Measurements from ENCODE around the gene NDE1.
"Not testable (repeated sequence)": the region's sequence is repeated elsewhere in the genome, so short reads cannot be mapped to it uniquely, and the experiment has no call there.

- TF ChIP-seq CTCF, POLR2A (IDR thresholded peaks at IDR 0.05): not testable (repeated sequence)
These were observed 5.0 kb upstream of the NDE1 start for GRCh38 chr16:15644962-15645465.
